Measurements from ENCODE around the gene DVL3.

DNA sequence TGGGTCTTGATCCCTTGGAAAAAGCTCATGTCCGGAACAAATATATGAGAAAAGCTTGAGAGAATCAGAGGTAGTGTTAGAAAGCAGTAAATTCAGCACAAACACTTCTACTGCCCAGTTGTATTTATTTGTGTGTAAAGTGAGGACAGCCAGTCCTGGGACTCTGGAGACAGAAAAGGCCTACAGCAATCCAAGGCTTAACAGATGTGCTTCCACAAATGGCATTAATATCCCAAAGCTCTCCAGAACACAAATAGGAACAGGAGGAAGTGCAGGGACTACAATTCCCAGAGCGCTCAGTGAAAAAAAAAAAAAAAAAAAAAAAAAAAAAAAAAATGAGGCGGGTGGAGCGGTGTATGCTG lies 19.1 kb downstream of the DVL3 start:
- TF ChIP-seq, protein P1, sequence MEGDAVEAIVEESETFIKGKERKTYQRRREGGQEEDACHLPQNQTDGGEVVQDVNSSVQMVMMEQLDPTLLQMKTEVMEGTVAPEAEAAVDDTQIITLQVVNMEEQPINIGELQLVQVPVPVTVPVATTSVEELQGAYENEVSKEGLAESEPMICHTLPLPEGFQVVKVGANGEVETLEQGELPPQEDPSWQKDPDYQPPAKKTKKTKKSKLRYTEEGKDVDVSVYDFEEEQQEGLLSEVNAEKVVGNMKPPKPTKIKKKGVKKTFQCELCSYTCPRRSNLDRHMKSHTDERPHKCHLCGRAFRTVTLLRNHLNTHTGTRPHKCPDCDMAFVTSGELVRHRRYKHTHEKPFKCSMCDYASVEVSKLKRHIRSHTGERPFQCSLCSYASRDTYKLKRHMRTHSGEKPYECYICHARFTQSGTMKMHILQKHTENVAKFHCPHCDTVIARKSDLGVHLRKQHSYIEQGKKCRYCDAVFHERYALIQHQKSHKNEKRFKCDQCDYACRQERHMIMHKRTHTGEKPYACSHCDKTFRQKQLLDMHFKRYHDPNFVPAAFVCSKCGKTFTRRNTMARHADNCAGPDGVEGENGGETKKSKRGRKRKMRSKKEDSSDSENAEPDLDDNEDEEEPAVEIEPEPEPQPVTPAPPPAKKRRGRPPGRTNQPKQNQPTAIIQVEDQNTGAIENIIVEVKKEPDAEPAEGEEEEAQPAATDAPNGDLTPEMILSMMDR (IDR thresholded peaks at IDR 0.05; ENCODE audit: low read length) = no peak
- TF ChIP-seq EZH2 (optimal IDR thresholded peaks at IDR 0.05; ENCODE audit: low read depth, low read length) (no peak), EZH2phosphoT487 (IDR thresholded peaks at IDR 0.05; ENCODE audit: low read length) (no peak)

Measured in MM.1S (cell line).